ENCODE measurements around the gene DDX25.

GRCh38 chr11:125873881-125874555 is 30.3 kb upstream of the DDX25 start:
- TF ChIP-seq EP300 (IDR thresholded peaks at IDR 0.05) (no peak), CTCF (IDR thresholded peaks at IDR 0.05) (no peak)

Measured in gastroesophageal sphincter (tissue), 3 donors.